GM18873 (cell line): ENCODE results near the gene LCE3B.
"Not testable (repeated sequence)": the region's sequence is repeated elsewhere in the genome, so short reads cannot be mapped to it uniquely, and the experiment has no call there.

ENCODE experiments used
- ATAC-seq: cut with Tn5 transposase; IDR thresholded peaks from one replicate; pipeline ENCODE4 v1.9.1; 2021; ENCODE audit warnings: mild to moderate bottlenecking, moderate library complexity, moderate number of reproducible peaks; ENCODE audit not compliant: unreplicated experiment, low FRiP score

Gene LCE3B

GRCh38 chr1:152613511-152613910 lies at the start of gene LCE3B:
LCE3B (plus strand) TSS chr1:152613811; CDS start chr1:152613811, 0 bp downstream.
- no peak for ATAC-seq

- ATAC-seq: no peak
Measured at GRCh38 chr1:152565115-152565514, 48.5 kb upstream of the LCE3B start.

GRCh38 chr1:152565535-152566215 lies 47.9 kb upstream of the LCE3B start:
- no peak for ATAC-seq

GRCh38 chr1:152566681-152567080 lies 46.9 kb upstream of the LCE3B start, which contains the start of gene LCE3E:
LCE3E (minus strand) TSS chr1:152566780; CDS start chr1:152566208, 572 bp downstream.
- ATAC-seq: no peak

- no peak for ATAC-seq
Measured at GRCh38 chr1:152577168-152577567, 36.4 kb upstream of the LCE3B start.

- not testable (repeated sequence) for ATAC-seq
Measured at GRCh38 chr1:152579526-152579925, 34.1 kb upstream of the LCE3B start.

- no peak for ATAC-seq
Measured at GRCh38 chr1:152580433-152580832, 33.2 kb upstream of the LCE3B start, which contains the start of gene LCE3D. LCE3D (minus strand) TSS chr1:152580516; CDS start chr1:152579936, 580 bp downstream.

- ATAC-seq: no peak
Measured at GRCh38 chr1:152582647-152583046, 31.0 kb upstream of the LCE3B start.

GRCh38 chr1:152585586-152585985 lies 28.0 kb upstream of the LCE3B start:
- no peak for ATAC-seq

- ATAC-seq: no peak
Measured at GRCh38 chr1:152596986-152597385, 16.6 kb upstream of the LCE3B start.

GRCh38 chr1:152599934-152600333 lies 13.7 kb upstream of the LCE3B start, which contains the start of gene LCE3C:
LCE3C (plus strand) TSS chr1:152600234; CDS start chr1:152600732, 498 bp downstream.
- no peak for ATAC-seq

GRCh38 chr1:152621993-152622392 lies 8.4 kb downstream of the LCE3B start:
- no peak for ATAC-seq

GRCh38 chr1:152622803-152623202 lies 9.2 kb downstream of the LCE3B start, which contains the start of gene LCE3A:
LCE3A (minus strand) TSS chr1:152623103; CDS start chr1:152623103, 0 bp downstream.
- no peak for ATAC-seq

- ATAC-seq: no peak
Measured at GRCh38 chr1:152623203-152623844, 9.7 kb downstream of the LCE3B start.

GRCh38 chr1:152626744-152627143 lies 13.1 kb downstream of the LCE3B start:
- ATAC-seq: no peak

- no peak for ATAC-seq
Measured at GRCh38 chr1:152630596-152630995, 17.0 kb downstream of the LCE3B start.

- no peak for ATAC-seq
Measured at GRCh38 chr1:152640351-152640750, 26.7 kb downstream of the LCE3B start.

- ATAC-seq: no peak
Measured at GRCh38 chr1:152643945-152644344, 30.3 kb downstream of the LCE3B start.

- no peak for ATAC-seq
Measured at GRCh38 chr1:152645146-152645545, 31.5 kb downstream of the LCE3B start.

- ATAC-seq: no peak
Measured at GRCh38 chr1:152646656-152647055, 33.0 kb downstream of the LCE3B start.

- ATAC-seq: no peak
Measured at GRCh38 chr1:152654110-152654509, 40.5 kb downstream of the LCE3B start.

- no peak for ATAC-seq
Measured at GRCh38 chr1:152656459-152656858, 42.8 kb downstream of the LCE3B start.
